ENCODE measurements around the gene C7orf33. TPM values are rescaled to one million over a fixed set of nuclear protein-coding genes. Genes with fewer than 3 reads are reported as not detected.

C7orf33 gene
- total and polyA plus RNA-seq, 9 of the 15 experiments (the other 6 are each of a cell fraction or from before 2014, with no cell fraction given): 0.04 TPM; not detected in 8

DNA sequence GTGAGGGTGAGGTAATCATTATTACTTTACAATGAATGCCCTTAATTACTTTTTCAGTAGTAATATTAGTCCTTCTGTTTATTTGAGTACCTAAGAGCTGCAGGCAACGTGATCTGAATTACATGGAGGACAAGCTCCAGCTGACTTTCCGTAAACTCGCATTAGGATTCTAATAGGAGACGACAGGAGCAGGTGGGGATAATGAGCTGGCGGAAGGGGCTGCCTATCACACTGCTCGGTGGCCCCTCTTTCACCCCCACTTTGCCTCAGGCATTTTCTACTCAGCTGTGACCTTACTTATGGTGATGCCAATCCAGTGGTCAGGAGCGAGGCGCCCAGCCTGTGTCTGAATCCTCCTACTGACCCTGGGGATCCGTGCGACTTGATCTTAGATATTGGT, at the start of gene C7orf33 (continued):
- TF ChIP-seq, protein P1, sequence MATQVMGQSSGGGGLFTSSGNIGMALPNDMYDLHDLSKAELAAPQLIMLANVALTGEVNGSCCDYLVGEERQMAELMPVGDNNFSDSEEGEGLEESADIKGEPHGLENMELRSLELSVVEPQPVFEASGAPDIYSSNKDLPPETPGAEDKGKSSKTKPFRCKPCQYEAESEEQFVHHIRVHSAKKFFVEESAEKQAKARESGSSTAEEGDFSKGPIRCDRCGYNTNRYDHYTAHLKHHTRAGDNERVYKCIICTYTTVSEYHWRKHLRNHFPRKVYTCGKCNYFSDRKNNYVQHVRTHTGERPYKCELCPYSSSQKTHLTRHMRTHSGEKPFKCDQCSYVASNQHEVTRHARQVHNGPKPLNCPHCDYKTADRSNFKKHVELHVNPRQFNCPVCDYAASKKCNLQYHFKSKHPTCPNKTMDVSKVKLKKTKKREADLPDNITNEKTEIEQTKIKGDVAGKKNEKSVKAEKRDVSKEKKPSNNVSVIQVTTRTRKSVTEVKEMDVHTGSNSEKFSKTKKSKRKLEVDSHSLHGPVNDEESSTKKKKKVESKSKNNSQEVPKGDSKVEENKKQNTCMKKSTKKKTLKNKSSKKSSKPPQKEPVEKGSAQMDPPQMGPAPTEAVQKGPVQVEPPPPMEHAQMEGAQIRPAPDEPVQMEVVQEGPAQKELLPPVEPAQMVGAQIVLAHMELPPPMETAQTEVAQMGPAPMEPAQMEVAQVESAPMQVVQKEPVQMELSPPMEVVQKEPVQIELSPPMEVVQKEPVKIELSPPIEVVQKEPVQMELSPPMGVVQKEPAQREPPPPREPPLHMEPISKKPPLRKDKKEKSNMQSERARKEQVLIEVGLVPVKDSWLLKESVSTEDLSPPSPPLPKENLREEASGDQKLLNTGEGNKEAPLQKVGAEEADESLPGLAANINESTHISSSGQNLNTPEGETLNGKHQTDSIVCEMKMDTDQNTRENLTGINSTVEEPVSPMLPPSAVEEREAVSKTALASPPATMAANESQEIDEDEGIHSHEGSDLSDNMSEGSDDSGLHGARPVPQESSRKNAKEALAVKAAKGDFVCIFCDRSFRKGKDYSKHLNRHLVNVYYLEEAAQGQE (IDR thresholded peaks at IDR 0.05; ENCODE audit: borderline replicate concordance): no peak
- TF ChIP-seq, protein P1 (CRISPR knock-in tag; IDR thresholded peaks at IDR 0.05; ENCODE audit: low read depth): no peak
- no peak for TF ChIP-seq POLR2B (IDR thresholded peaks at IDR 0.05; ENCODE audit: low read depth, partially characterized antibody)
